Astrocyte (in vitro differentiated cells and primary cell): ENCODE data around the gene HAS3. TPM values are rescaled to one million over a fixed set of nuclear protein-coding genes. Genes with fewer than 3 reads are reported as not detected.

ENCODE experiments used
- DNase-seq: peaks from one replicate; pipeline ENCODE4 v3.0.0-alpha.2; 2010; ENCODE audit warnings: low read depth
- FAIRE-seq: peaks from 2 replicates; lab custom pipeline; 2011; peaks lifted over from hg19 to GRCh38; lab: Jason Lieb, UNC
- H2AFZ ChIP-seq: 2 replicates; pipeline ENCODE4 v1.6.0; 2012; ENCODE audit warnings: low read depth, low read length, inconsistent platforms
- H3K27ac ChIP-seq: 2 replicates; pipeline ENCODE4 v1.5.1; 2011; ENCODE audit warnings: low read depth, low read length, inconsistent platforms
- H3K27me3 ChIP-seq: 2 replicates; pipeline ENCODE4 v1.6.0; 2011; ENCODE audit warnings: low read length, inconsistent platforms; ENCODE audit not compliant: insufficient read depth
- H3K36me3 ChIP-seq: 2 replicates; pipeline ENCODE4 v1.5.1; 2011; ENCODE audit warnings: low read length, inconsistent platforms; ENCODE audit not compliant: insufficient read depth
- H3K4me1 ChIP-seq: 2 replicates; pipeline ENCODE4 v1.5.1; 2011; ENCODE audit warnings: low read length, inconsistent platforms; ENCODE audit not compliant: insufficient read depth
- H3K4me2 ChIP-seq: 2 replicates; pipeline ENCODE4 v1.6.0; 2012; ENCODE audit warnings: low read length, inconsistent platforms
- H3K4me3 ChIP-seq: 2 replicates; pipeline ENCODE4 v1.5.1; 2011; ENCODE audit warnings: low read depth, mild to moderate bottlenecking, low read length, inconsistent platforms; ENCODE audit not compliant: insufficient read depth
- H3K79me2 ChIP-seq: 2 replicates; pipeline ENCODE4 v1.6.0; 2012; ENCODE audit warnings: mild to moderate bottlenecking, low read length, inconsistent platforms; ENCODE audit not compliant: insufficient read depth
- H3K9ac ChIP-seq: 2 replicates; pipeline ENCODE4 v1.6.0; 2012; ENCODE audit warnings: mild to moderate bottlenecking, low read length, inconsistent platforms
- H3K9me3 ChIP-seq: 2 replicates; pipeline ENCODE4 v1.5.1; 2012; ENCODE audit warnings: low read depth, mild to moderate bottlenecking, low read length, inconsistent platforms; ENCODE audit not compliant: insufficient read depth
- H4K20me1 ChIP-seq: 2 replicates; pipeline ENCODE4 v1.6.0; 2012; ENCODE audit warnings: low read length, inconsistent platforms; ENCODE audit not compliant: insufficient read depth
- H3K27ac Mint-ChIP-seq: one replicate; pipeline ENCODE4 v1.8.0; 2021; ENCODE audit warnings: mild to moderate bottlenecking, mixed read lengths; ENCODE audit not compliant: unreplicated experiment
- H3K27me3 Mint-ChIP-seq: one replicate; pipeline ENCODE4 v1.8.0; 2021; ENCODE audit warnings: low read depth, mixed read lengths; ENCODE audit not compliant: unreplicated experiment
- H3K36me3 Mint-ChIP-seq: one replicate; pipeline ENCODE4 v1.8.0; 2021; ENCODE audit warnings: low read depth, mixed read lengths; ENCODE audit not compliant: unreplicated experiment
- H3K4me1 Mint-ChIP-seq: one replicate; pipeline ENCODE4 v1.8.0; 2021; ENCODE audit warnings: low read depth, mixed read lengths; ENCODE audit not compliant: unreplicated experiment
- H3K4me3 Mint-ChIP-seq: one replicate; pipeline ENCODE4 v1.8.0; 2021; ENCODE audit warnings: mild to moderate bottlenecking, moderate library complexity, mixed read lengths; ENCODE audit not compliant: unreplicated experiment
- H3K9me3 Mint-ChIP-seq: one replicate; pipeline ENCODE4 v1.8.0; 2021; ENCODE audit warnings: mild to moderate bottlenecking, mixed read lengths; ENCODE audit not compliant: unreplicated experiment
- CTCF ChIP-seq: IDR thresholded peaks from 2 replicates; pipeline ENCODE4 v1.5.1; 2011; ENCODE audit warnings: low read depth, mild to moderate bottlenecking, inconsistent platforms, low read length, moderate library complexity; ENCODE audit not compliant: insufficient read depth
- EZH2 ChIP-seq: IDR thresholded peaks from 2 replicates; pipeline ENCODE4 v1.6.1; 2012; ENCODE audit warnings: mild to moderate bottlenecking, low read length, inconsistent platforms; ENCODE audit not compliant: insufficient read depth
- total RNA-seq: library from RNA; stranded (reverse); gene quantifications from 2 replicates; pipeline ENCODE4 v1.2.1, GENCODE V29; 2021

Gene HAS3
- total RNA-seq, 1 donor from 2014 or later: 2.0 TPM

DNA sequence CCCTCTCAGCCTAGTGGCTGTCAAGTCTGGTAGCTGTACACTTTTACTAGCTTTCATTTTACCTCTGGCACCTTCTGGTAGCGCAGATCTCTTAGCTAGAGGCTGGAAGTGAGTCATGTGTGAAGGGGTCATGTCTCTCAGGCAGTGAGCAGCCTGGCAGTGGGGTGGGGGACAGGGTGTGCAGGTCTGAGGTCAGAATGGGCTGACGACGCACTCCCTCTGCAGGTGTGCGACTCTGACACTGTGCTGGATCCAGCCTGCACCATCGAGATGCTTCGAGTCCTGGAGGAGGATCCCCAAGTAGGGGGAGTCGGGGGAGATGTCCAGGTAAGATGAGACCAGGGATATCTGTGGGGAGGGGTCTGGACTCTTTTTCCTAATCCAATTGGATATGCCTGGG is 7.8 kb downstream of the HAS3 start:
- no peak overlapping the region for H3K4me3 Mint-ChIP-seq
- Histone ChIP-seq H3K9ac (no peak overlapping the region), H4K20me1 (peaks cover 64% of the 10 kb centered on the region), H3K4me2 (no peak overlapping the region), H3K27me3 (no peaks in the 10 kb centered on the region), H2AFZ (no peak overlapping the region), H3K79me2 (no peaks in the 10 kb centered on the region), H3K9me3 (no peaks in the 10 kb centered on the region), H3K4me1 (peaks cover under 1% of the 10 kb centered on the region), H3K27ac (no peak overlapping the region), H3K4me3 (no peak overlapping the region), H3K36me3 (peaks cover 7% of the 10 kb centered on the region)
- peaks cover 34% of the 10 kb centered on the region for H3K36me3 Mint-ChIP-seq
- TF ChIP-seq CTCF (no peak), EZH2 (no peak)
- H3K27ac Mint-ChIP-seq: no peak overlapping the region
- no peaks in the 10 kb centered on the region for H3K9me3 Mint-ChIP-seq
- no peak for FAIRE-seq
- H3K27me3 Mint-ChIP-seq: peaks cover 4% of the 10 kb centered on the region
- peaks cover 3% of the 10 kb centered on the region for H3K4me1 Mint-ChIP-seq
- DNase-seq: no peak

DNA sequence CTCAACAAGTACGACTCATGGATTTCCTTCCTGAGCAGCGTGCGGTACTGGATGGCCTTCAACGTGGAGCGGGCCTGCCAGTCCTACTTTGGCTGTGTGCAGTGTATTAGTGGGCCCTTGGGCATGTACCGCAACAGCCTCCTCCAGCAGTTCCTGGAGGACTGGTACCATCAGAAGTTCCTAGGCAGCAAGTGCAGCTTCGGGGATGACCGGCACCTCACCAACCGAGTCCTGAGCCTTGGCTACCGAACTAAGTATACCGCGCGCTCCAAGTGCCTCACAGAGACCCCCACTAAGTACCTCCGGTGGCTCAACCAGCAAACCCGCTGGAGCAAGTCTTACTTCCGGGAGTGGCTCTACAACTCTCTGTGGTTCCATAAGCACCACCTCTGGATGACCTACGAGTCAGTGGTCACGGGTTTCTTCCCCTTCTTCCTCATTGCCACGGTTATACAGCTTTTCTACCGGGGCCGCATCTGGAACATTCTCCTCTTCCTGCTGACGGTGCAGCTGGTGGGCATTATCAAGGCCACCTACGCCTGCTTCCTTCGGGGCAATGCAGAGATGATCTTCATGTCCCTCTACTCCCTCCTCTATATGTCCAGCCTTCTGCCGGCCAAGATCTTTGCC is 9.0 kb downstream of the HAS3 start:
- Histone ChIP-seq H3K4me3 (no peak overlapping the region), H3K27ac (no peak overlapping the region), H3K4me1 (no peaks in the 10 kb centered on the region), H2AFZ (no peak overlapping the region), H3K9me3 (no peaks in the 10 kb centered on the region), H3K36me3 (peaks cover 11% of the 10 kb centered on the region), H3K79me2 (peaks cover 3% of the 10 kb centered on the region), H3K4me2 (no peak overlapping the region), H3K27me3 (no peaks in the 10 kb centered on the region), H3K9ac (no peak overlapping the region), H4K20me1 (peaks cover 68% of the 10 kb centered on the region)
- H3K36me3 Mint-ChIP-seq: peaks cover 38% of the 10 kb centered on the region
- no peaks in the 10 kb centered on the region for H3K9me3 Mint-ChIP-seq
- TF ChIP-seq CTCF (no peak), EZH2 (no peak)
- H3K4me1 Mint-ChIP-seq: no peaks in the 10 kb centered on the region
- H3K27ac Mint-ChIP-seq: no peak overlapping the region
- no peak for FAIRE-seq
- no peak overlapping the region for H3K4me3 Mint-ChIP-seq
- no peaks in the 10 kb centered on the region for H3K27me3 Mint-ChIP-seq
- DNase-seq: no peak

DNA sequence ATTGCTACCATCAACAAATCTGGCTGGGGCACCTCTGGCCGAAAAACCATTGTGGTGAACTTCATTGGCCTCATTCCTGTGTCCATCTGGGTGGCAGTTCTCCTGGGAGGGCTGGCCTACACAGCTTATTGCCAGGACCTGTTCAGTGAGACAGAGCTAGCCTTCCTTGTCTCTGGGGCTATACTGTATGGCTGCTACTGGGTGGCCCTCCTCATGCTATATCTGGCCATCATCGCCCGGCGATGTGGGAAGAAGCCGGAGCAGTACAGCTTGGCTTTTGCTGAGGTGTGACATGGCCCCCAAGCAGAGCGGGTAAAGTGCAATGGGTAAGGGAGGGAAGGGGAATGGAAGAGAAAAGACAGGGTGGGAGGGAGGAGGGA is 9.5 kb downstream of the HAS3 start:
- Histone ChIP-seq H3K9ac (no peak overlapping the region), H2AFZ (no peak overlapping the region), H3K27me3 (no peaks in the 10 kb centered on the region), H3K27ac (no peak overlapping the region), H3K9me3 (no peaks in the 10 kb centered on the region), H3K4me3 (no peak overlapping the region), H3K4me2 (no peak overlapping the region), H4K20me1 (peaks cover 68% of the 10 kb centered on the region), H3K36me3 (peaks cover 11% of the 10 kb centered on the region), H3K79me2 (peaks cover 3% of the 10 kb centered on the region), H3K4me1 (no peaks in the 10 kb centered on the region)
- Mint-ChIP-seq H3K4me3 (no peak overlapping the region), H3K9me3 (no peaks in the 10 kb centered on the region), H3K4me1 (no peaks in the 10 kb centered on the region), H3K36me3 (peaks cover 34% of the 10 kb centered on the region), H3K27ac (no peak overlapping the region), H3K27me3 (no peaks in the 10 kb centered on the region)
- FAIRE-seq (no peak), DNase-seq (no peak)
- TF ChIP-seq EZH2 (no peak), CTCF (no peak)
